ENCODE data around the gene PDCL3. TPM values are rescaled to one million over a fixed set of nuclear protein-coding genes. Genes with fewer than 3 reads are reported as not detected.

PDCL3 gene
- total RNA-seq, 1 donor from 2014 or later: 23.7 TPM

DNA sequence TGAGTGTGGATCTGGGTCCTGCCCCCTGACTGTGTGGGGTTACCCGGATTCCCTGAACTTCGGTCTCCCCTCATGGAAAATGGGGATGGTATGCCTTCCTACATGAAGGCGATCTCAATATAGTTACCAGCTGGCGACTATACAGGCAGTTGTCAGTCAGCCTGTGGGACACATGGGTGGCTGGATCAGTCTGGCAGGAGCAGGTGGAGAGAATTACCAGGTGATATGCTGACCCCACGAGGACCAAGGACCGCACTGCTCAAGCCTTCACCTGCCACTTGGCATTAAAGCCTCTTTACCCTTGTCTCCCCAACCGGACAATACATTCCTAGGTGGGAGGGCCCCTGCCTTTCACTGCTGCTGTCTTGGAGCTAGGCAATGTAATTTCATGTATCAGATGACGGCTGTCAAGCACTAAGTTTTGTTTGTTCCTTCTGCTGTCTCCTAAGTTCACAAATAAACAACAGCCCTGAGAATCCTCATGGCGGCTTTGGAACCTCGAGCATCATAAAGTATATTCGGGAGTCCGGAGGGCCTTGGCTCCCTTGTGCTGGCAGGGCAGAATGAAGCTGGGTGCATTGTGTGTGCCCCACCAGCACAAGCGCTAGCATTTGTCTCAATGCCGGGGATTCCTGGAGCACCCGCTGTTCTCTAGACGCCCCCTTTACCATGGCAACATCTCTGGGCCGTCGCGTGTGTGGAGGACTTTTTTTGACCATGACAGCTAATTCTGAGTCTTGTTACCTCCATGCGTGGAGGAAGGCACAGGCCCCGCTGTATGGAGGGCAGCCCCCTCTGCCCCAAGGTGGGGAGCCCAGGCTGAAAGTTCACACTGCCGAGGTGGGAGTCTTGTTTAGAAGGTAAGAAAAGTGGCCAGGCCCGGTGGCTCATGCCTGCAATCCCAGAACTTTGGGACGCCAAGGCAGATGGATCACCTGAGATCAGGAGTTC is 48.6 kb downstream of the PDCL3 start:
- no peak for DNase-seq (ENCODE audit: low spot score)

- no peak for DNase-seq (ENCODE audit: low spot score)
Measured at GRCh38 chr2:100612388-100613000, 49.7 kb downstream of the PDCL3 start.

- DNase-seq (ENCODE audit: low spot score): no peak
Measured at GRCh38 chr2:100613719-100614118, 50.9 kb downstream of the PDCL3 start.

DNA sequence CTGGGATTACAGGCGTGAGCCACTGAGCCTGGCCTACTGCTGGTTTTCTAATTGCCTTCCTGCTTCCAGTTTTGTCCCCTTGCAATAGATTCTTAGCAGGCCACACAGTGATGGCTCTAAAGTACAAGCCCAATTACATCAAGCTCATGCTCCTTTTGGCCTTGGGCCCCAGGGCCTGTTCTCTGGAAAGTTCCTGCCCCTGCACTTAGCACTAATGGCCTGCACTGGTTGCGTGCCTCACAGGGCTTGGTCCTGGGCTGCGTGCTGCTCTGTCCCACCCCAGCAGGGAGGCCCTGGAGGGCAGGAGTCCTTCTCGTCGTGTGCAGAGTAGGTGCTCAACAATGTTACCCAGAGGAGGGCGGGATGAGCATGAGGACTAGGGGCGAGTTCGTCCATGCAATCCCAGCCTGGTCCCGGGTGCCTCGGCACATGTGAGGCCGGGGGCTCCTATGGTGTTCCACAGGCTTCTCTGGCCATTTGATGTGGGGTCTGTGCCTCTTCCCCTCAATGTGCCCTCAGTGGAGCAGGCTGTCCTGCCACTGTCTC is 51.7 kb downstream of the PDCL3 start:
- no peak for DNase-seq (ENCODE audit: low spot score)

DNA sequence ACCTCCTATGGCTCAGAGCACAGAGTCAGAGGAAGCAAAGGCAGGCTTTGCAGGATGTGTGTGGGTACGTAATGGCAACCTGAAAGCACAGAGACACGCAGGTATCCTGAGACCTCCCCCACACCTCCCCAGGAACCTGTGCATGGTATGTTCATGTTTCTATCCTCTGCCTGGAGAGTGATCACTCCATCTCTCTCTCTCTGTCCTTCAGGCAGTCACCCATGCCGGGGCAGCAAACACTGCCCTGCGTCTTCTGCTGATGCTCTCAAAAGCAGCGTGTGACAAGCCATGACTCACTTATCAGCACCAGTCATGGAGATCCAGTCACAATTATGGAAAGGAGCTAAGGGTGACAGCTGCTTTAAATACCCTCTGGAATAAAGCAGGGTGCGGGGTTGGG is 52.7 kb downstream of the PDCL3 start:
- DNase-seq (ENCODE audit: low spot score): no peak

DNA sequence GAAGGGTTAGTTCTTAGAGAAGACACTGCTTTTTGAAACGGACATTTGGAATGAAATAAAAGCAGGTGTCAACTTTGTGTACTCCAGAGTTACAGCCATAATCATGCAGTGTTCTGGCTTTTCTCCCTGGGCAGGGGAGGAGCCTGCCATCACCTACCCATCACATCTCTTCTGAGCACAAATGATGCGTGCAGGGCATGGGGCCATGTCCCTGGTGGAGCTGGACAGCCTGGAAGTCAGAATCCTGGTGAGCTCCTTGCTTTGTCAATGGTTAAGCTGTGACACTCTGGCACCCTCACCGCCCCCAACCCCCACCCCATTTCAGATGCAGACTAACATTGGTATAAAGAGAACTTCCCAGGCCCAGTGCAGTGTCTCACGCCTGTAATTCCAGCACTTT is 53.1 kb downstream of the PDCL3 start:
- no peak for DNase-seq (ENCODE audit: low spot score)

DNA sequence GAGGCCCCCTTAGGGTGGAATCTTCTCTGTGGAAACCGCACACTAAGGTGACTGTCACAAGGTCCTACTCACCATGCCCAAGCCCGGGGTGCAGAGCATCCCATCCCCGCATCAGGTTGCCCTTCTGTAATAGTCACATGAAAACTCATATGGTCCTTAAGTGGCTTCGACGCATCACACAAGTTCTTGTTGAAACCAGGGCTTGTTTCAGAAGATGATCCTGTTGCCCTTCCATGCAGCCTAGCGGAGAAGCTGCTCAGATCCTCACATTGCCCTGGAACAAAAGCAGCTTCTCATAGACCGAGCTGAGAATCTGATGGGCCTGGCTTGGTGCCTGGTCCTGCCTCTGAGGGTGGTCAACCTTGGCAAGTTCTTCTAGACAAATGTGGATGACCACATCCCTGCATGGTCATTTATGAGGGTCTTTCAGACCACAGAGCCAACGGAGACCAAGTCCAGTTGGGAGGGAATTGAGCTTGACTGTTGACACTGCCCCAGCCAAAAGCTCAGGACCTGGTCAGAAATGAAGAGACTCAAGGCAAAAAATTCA is 54.1 kb downstream of the PDCL3 start:
- no peak for DNase-seq (ENCODE audit: low spot score)

- no peak for DNase-seq (ENCODE audit: low spot score)
Measured at GRCh38 chr2:100619951-100620350, 57.2 kb downstream of the PDCL3 start.

- DNase-seq (ENCODE audit: low spot score): no peak
Measured at GRCh38 chr2:100620481-100620880, 57.7 kb downstream of the PDCL3 start.

DNA sequence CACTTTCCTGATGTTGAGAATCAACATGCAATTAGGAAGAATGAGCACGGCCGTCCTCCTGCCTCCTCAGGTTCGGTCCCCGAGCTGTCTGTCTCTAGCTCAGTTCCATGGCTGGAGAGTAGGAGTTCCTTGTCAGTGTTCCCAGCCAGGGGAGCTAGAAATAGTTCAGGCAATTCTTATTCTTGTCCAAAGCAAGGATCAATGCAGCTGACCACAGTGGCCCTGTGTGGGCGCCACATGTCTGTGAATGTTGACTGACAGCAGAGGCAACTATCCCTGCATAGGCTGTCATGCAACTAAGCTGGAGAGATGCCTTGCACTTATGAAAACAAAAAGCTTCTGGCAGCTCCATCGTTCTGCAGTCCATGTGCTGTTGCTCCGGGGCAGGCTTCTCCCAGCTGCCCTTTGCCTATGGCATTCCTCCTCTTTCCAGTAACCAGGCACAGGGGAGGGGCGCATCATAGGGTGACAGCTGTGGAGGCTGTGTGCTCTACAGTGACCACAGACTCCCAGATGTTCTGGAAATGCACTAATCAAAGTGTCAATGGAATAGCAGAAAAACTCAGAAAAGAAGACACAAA is 58.7 kb downstream of the PDCL3 start:
- DNase-seq (ENCODE audit: low spot score): no peak

- DNase-seq (ENCODE audit: low spot score): no peak
Measured at GRCh38 chr2:100623033-100623715, 60.4 kb downstream of the PDCL3 start.

- DNase-seq (ENCODE audit: low spot score): no peak
Measured at GRCh38 chr2:100623930-100624329, 61.1 kb downstream of the PDCL3 start.

DNA sequence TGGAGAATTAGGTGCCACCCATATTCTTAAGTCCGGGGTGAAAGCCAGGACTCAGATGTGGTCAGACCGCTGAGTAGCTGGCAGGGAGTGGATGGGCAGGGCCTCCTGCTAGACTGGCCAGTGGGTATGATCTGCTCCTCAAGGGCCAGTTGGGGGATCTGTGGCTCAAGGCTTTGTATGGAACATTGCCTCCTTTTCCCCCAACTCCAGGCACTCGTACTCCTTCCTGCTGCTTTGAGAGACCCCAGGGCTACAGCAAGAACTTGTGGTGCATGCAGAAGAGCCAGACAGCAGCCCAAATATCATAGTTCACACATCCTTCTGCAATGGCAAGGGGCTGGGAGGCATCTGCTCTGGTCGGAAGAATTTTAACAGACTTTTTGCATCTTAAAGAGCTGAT is 61.7 kb downstream of the PDCL3 start:
- DNase-seq (ENCODE audit: low spot score): no peak

DNA sequence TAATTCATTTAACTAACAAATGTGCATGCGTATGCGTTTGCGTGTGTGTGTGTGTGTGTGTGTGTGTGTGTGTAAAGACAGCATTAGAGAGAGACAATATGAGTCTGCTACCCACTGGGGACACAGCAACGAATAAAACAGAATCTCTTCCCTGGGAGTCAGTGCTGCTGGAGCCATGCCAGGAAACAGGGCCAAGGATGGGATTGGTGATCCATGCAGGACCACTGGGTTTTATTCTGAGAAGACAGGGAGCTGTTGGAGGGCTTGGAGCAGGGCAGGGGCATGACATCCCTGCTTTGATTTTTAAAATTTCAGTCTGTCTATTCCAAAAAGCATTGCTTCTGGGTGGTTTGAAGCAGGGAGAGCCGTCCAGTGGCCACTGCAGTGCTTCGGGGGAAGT is 62.9 kb downstream of the PDCL3 start:
- no peak for DNase-seq (ENCODE audit: low spot score)

Other genes starting within 250 kb of the PDCL3 start
- 3.6 TPM for gene LONRF2, start 240.5 kb upstream of the PDCL3 start, total RNA-seq
- gene CHST10, start 145.3 kb upstream of the PDCL3 start, total RNA-seq: 6.8 TPM
- not detected for gene NMS, start 92.5 kb upstream of the PDCL3 start, total RNA-seq

Measured in ureter (tissue), 1 donor.